ENCODE results near the gene KCNRG. TPM values are rescaled to one million over a fixed set of nuclear protein-coding genes. Genes with fewer than 3 reads are reported as not detected.

The KCNRG gene
- total RNA-seq, 6 experiments from 2014 or later = 0.17 to 1.3 (median 0.30) TPM; not detected in 1

GRCh38 chr13:50026788-50027473, 11.7 kb downstream of the KCNRG start:
- Mint-ChIP-seq H3K9me3 (no peaks in the 10 kb centered on the region), H3K27me3 (ENCODE audit: insufficient read depth) (no peaks in the 10 kb centered on the region; the same call in 1 of the 2 replicates), H3K27ac (0 out of 2 replicates have a peak overlapping the region, but pooled peaks have one; percentile 7), H3K4me1 (ENCODE audit: low read depth) (no peaks in the 10 kb centered on the region), H3K4me3 (no peak overlapping the region), H3K36me3 (ENCODE audit: low read depth) (peaks cover 12% of the 10 kb centered on the region)
- TF ChIP-seq, protein P1, sequence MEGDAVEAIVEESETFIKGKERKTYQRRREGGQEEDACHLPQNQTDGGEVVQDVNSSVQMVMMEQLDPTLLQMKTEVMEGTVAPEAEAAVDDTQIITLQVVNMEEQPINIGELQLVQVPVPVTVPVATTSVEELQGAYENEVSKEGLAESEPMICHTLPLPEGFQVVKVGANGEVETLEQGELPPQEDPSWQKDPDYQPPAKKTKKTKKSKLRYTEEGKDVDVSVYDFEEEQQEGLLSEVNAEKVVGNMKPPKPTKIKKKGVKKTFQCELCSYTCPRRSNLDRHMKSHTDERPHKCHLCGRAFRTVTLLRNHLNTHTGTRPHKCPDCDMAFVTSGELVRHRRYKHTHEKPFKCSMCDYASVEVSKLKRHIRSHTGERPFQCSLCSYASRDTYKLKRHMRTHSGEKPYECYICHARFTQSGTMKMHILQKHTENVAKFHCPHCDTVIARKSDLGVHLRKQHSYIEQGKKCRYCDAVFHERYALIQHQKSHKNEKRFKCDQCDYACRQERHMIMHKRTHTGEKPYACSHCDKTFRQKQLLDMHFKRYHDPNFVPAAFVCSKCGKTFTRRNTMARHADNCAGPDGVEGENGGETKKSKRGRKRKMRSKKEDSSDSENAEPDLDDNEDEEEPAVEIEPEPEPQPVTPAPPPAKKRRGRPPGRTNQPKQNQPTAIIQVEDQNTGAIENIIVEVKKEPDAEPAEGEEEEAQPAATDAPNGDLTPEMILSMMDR (IDR thresholded peaks at IDR 0.05) = no peak
- no peak for DNase-seq

DNA sequence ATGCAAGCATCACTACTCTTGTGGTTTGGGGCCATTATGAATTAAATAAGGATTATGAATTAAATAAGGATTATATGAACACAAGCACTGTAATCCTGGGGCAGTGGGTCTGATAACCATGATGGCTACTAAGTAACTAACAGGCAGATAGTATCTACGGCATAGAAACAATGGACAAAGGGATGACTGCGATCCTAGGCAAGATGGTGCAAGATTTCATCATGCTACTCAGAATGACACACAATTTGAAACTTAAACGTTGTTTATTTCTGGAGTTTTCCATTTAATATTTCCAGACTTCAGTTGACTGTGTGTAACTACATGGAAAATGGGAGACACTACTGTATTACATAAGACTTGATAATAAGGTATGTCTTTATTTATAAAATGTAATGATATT, 15.1 kb downstream of the KCNRG start:
- Mint-ChIP-seq H3K27me3 (ENCODE audit: insufficient read depth) (no peaks in the 10 kb centered on the region; the same call in 1 of the 2 replicates), H3K4me1 (ENCODE audit: low read depth) (no peaks in the 10 kb centered on the region), H3K9me3 (no peaks in the 10 kb centered on the region), H3K36me3 (ENCODE audit: low read depth) (peaks cover 7% of the 10 kb centered on the region; the same call in 1 of the 2 replicates), H3K27ac (no peak overlapping the region), H3K4me3 (no peak overlapping the region)
- TF ChIP-seq, protein P1 (IDR thresholded peaks at IDR 0.05) = no peak
- DNase-seq = no peak

DNA sequence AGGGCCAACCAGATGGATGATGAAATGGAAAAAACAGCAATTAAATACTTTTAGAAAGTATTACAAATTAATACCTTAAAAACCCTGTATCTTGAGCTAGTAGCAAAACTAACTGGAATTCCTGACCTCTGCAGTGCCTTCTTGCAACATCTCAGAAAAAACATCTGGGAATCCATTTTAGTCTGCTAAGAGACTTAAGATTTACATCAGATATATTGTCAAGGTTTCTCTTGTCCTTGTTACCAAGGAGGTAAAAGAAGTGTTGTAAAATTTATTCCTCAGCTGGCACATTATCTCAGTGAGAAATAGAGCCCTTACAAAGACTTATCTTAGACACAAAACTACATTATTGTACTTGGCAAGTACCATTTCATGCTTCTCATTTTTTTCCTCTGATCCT, 18.5 kb downstream of the KCNRG start:
- H3K36me3 Mint-ChIP-seq (ENCODE audit: low read depth) = no peaks in the 10 kb centered on the region
- H3K27ac Mint-ChIP-seq = no peak overlapping the region
- H3K27me3 Mint-ChIP-seq (ENCODE audit: insufficient read depth) = peaks cover 1% of the 10 kb centered on the region; the same call in 1 of the 2 replicates
- no peak overlapping the region for H3K4me3 Mint-ChIP-seq
- TF ChIP-seq, protein P1 (IDR thresholded peaks at IDR 0.05) = no peak
- no peaks in the 10 kb centered on the region for H3K4me1 Mint-ChIP-seq (ENCODE audit: low read depth)
- peak; percentile 19 for DNase-seq
- H3K9me3 Mint-ChIP-seq = no peaks in the 10 kb centered on the region

DNA sequence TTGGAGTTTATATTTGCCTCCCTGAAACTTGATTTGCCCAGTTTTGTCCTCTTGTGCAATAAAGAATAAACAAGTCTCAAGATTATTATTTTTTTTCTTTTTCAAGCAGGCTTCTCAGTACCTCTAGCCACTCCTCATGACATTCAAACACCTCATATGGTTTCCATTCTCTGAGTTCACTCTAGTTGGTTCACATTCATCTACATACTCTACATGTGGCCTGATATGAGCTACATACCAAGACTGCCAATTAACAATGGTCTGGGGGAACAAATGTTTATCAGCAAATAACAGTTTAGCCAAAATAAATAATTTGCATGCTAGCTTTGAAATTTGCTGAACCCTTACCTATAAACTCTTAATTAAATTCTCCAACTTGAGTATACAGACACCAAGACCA, 22.5 kb downstream of the KCNRG start:
- TF ChIP-seq, protein P1 (IDR thresholded peaks at IDR 0.05) = no peak
- peaks cover 3% of the 10 kb centered on the region; the same call in 1 of the 2 replicates for H3K27me3 Mint-ChIP-seq (ENCODE audit: insufficient read depth)
- no peaks in the 10 kb centered on the region for H3K4me1 Mint-ChIP-seq (ENCODE audit: low read depth)
- no peak overlapping the region for H3K27ac Mint-ChIP-seq
- peaks cover 6% of the 10 kb centered on the region for H3K36me3 Mint-ChIP-seq (ENCODE audit: low read depth)
- H3K4me3 Mint-ChIP-seq = no peak overlapping the region
- no peak for DNase-seq
- H3K9me3 Mint-ChIP-seq = no peaks in the 10 kb centered on the region

- H3K4me1 Mint-ChIP-seq (ENCODE audit: low read depth) = no peaks in the 10 kb centered on the region
- H3K4me3 Mint-ChIP-seq = no peak overlapping the region
- H3K9me3 Mint-ChIP-seq = no peaks in the 10 kb centered on the region
- peaks cover 6% of the 10 kb centered on the region for H3K36me3 Mint-ChIP-seq (ENCODE audit: low read depth)
- no peak overlapping the region for H3K27ac Mint-ChIP-seq
- H3K27me3 Mint-ChIP-seq (ENCODE audit: insufficient read depth) = peaks cover 3% of the 10 kb centered on the region; the same call in 1 of the 2 replicates
- DNase-seq = no peak
- TF ChIP-seq, protein P1 (IDR thresholded peaks at IDR 0.05) = no peak
Observed at GRCh38 chr13:50038266-50038665, 23.0 kb downstream of the KCNRG start.
